NCI-H128 (cell line): Measurements from ENCODE around the gene CIRBP.
"Not testable (repeated sequence)": the region's sequence is repeated elsewhere in the genome, so short reads cannot be mapped to it uniquely, and the experiment has no call there.

Source experiments
- DNase-seq: peaks from one replicate; lab custom pipeline; 2025; ENCODE audit not compliant: unreplicated experiment; lab: John Stamatoyannopoulos, UW

Gene CIRBP

DNA sequence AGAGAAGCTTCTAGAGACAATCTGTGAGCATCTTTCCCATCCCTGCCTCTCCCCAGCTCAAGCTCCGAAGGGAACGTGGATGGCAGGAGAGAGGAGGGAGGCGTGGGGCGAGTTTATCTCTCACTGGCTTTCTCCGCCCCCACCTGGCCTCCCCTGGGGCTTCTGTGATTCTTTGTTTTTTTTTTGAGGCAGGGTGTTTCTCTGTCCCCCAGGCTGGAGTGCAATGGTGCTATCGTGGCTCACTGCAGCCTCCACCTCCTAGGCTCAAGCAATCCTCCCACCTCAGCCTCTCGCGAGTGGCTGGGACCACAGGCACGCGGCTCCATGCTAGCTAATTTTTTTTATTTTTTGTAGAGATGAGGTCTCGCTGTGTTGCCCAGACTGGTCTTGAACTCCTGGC, 39.6 kb downstream of the CIRBP start:
- DNase-seq = no peak

DNA sequence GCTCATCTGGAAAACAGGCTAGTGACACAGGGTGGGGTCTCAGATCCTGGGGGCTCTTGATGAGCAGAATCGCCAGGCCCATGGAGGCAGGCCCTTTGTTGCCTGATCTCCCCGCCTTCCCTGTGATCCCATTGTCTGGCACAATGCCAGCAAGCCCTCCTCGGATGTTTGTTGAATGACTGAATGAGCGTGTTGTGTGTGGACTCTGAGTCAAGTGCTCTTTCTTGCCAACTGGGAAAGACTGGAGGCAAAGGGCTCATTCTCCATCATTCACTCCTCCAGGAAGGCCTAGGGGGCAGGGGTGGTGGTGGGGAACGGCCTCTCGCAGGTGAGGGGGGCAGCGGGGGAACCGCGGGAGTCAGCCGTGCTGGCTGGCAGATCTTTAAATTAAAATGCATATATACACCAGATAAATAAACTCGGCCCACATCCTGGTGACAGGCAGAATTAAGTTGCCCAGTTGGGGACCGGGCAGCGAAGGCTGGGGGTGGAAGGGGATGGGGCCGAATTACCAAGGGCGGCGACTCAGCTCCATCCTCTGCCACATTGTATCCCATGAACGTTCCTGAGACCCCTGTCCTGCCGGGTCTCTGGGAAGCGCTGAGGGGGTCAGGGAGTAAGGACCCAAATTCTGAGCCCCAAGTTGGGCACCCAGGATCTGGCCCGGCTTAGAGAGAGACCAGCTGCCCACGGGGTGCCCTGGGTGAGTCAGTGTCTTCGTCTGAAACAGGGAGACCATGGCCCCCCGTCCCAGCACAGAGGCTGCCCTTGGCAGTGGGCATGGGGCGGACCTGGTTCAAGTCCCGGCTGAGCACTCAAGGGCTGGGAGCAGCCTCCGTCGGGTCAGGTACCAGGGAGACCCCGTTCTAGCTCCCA, 41.1 kb downstream of the CIRBP start:
- DNase-seq = no peak

DNA sequence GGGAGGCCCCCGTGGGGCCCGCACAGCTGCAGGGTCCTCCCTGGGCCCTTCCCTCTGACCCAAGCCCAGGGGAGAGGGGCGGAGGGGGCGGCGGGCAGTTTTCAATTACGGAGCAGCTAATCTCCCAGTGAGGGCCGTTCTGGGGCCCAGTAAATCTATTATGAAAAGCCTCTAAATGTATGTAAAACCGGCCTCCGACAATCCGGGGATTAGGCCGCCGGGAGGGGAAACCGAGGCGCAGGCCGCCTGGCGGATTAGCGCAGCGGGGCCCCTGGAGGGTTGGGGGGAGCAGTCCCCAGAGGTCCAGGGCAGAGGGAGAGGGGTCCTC, 41.7 kb downstream of the CIRBP start:
- DNase-seq = no peak

DNA sequence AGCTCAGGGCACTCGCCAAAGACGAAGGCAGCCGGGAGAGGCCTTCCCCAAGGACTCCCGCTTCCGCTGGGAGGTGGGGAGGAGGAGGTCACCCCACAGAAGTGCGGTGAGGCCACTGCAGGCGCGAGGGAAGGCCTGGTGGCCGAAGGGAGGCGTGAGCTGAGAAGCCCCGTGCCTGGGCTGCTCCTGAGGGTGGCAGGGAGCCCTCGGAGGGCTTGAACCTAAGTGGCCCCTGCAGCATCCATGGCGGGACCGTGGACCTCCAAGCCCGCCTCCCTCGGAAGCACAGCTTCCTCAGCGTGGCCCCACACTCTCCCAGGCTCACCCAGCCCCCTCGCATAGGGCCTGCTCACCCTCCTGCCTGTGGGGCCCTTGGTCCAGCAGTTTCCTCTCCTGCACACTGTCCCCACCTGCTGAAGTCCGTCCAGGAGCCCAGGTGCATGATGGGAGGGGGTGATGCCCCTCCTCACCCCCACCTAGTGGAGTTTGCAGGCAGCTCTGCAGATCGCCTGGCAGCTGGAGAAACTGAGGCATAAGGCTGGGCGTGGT, 42.5 kb downstream of the CIRBP start:
- DNase-seq = no peak

DNA sequence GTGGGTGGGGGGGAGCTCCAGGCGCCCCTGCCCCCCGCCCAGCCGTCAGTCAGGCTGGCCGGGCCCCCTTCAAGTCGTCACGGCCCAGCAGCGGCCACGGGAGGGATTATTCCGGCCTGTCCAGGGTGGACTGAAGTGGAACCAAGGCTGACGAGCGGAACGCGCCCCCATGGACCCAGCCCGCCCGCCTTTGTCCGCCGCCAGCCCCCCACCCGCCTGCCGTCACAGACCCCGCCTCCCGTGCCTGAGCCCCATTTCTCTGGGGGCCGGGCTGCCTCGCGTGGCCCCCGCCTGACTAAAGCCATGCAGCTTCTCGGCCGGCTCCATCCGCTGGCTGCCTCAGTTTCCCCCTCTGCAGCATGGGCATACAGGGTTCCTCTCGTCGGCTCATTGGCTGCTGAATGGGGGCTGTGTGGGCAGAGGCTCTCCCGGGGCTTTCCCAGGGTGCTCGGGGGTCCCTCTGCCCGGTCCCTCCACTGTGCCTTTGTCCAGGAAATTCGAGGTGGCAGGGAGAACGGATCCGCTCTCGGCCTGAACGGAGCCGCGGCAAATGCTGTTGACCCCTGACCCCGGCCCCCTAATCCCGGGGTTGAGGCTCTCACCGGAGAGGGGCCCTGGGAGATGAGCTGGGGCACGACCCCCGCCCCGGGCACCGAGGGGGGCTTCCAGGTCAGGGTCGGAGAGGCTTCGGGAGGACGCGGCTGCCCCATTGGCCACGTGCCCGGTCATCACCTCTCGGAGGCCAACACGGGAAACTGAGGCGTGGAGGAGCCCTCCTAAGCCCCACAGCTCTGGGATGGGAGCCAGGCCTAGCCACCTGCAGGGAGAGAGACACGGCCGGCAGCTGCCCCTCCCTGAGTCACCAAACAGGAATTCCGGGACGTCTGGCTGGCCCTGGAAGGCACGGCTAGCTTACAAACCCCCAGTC, 43.9 kb downstream of the CIRBP start:
- no peak for DNase-seq

DNA sequence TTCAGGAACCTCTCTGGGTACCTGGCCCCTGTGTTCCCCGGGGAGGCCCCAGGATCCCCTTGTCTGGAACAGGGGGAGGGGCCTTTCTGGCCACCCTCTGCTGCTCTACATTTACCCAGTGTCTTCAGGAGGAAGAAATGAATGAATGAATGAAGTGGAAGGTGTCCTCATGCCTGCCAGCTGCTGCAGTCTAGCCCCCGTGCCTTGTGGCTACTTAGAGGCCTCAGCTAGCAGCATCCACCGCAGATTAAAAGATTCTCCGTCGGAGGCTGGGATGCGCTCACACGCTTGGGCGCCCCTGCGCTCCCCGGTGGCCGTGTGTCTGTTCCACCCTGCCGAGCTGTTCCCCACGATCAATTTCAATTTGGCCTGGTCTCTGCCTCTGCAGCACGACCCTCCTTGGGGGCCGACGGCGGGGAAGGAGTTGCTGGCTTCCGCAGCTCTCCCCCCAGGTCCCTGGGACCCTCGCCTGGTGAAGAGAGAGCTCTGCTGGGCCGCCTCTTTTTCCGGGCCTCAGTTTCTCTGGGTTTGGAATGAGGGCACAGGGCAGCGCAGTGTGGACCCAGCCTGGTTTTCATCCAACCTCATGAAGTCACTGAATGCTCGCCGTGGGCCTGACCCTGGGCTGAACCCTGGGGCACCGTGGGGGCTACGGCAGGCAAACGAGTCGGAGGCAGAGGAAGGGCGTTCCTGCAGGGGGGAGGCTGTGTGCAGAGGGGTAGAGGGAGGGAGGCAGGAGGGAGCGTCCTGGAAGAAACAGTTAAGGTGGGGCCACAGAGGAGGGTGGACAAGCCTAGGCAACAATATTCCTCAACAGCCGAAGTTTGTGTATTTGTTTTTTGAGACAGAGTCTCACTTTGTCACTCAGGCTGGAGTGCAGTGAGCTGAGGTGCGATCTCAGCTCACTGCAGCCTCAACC, 44.8 kb downstream of the CIRBP start:
- DNase-seq = no peak

DNA sequence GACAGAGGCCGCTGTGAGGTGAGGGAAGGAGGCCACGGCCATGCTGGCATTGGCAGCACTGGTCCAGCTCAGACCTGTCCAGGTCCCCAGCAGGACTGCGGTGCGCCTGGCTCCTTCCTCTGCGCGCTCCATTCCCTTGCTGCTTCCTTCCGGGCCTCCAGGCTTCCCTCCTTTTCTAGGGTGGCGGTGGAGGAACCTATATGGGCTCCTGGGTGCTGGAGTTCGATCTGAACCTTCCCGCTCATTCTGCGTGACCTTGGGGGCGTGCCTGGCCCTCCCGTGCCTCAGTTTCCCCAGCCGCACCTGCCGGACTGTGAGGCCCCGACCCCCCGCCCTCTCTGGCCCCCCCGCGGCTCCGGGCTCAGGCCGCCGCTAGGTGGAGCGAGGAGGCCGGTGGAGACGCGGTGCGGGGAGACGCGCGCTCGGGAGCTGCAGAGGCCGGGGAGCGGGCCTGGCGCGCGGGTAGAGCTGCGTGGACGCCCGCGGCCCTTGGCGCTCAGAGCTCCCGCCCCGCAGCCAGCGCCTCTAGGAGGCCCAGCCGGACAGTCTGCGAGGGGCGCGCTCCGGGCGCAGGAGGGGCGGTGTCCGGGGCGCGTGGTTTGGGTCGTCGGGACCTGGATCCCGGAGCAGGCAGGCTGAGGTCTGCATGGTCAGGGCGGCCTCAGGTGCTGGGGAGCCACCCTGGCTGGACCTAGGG, 46.5 kb downstream of the CIRBP start:
- DNase-seq = no peak

DNA sequence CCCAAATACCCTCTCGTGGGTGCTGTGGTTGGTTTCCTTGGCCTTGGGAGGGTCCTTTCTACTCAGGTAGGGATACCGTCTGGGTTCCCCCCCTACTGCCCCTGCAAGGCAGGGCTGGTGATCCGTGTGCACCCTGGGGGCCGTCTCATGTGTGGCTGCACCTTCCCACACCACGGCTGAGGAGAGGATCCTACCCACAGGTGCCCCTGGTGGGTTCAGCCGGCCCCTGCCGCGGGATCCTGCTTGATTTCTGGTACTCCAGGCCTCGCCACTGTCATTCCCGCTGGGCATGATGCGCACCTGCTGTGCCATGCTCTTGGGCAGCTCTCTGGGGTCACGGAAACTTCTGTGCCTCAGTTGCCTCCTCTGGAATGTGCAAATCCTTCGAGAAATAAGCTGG, 47.3 kb downstream of the CIRBP start:
- no peak for DNase-seq

DNA sequence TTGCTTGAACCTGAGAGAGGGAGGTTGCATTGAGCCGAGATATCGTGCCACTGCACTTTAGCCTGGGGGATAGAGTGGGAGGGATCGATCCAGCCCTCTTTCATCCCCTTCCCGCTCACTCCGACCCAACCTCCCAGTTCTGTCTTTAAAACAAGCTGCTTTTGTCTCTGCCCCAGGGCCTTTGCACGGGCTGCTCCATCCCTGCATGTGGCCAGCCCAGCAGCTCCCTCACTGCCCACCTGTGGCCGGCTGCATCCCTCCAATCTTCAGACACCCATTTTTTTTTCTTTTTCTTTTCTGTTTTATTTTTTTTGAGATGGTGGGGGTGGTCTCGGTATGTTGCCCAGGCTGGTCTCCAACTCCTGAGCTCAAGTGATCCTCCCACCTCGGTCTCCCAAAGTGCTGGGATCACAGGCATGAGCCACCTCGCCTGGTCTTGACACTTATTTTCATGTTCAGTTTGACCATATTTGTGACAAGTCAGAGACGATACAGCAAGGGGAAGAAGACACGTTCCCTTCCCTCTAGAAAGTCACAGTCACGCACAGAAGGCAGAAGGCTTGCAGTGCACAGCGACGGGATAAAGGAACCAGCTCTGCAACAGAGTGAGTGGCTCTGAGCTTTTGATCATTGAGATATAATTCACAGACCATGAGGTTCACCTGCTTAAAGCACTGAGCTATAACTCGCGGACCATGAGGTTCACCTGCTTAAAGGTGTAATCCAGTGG, 48.3 kb downstream of the CIRBP start:
- DNase-seq = no peak

DNA sequence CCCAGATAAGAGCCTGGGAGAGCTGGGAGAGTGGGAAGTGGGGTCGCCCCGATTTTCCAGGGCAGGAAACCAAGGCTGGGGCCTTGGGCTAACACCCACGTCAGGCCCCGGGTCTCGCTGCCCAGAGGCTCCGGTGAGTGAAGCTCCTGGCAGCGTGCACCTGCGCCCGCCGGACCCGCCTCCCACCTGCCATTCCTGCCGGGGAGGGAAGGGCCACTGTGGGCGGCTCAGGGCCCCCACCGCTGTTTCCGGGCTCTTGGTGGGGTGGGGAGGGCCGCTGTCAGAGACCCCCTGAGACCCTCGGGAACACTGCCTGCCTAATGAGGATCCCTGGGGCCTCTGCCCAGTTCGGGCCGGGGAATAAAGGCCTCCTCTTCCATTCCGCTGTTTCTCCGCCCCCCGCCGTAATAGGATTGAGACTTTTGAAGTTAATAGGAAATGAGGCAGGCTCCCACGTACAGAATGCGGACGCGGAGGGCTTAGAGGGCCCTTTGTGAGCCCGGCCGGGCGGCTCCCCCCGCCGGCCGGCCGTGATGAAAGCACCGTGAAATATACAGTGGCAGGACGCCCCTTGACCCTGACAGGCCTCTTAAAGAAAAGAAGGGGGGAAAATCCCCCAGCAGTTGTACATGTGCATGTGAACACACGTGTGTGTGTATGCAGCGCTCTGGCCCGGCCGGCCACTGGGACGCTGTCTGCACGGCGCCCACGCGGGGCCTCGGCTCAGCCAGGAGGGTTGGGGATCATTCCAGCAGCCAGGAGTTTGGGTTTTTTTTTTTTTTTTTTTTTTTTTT, 49.7 kb downstream of the CIRBP start:
- no peak for DNase-seq

DNA sequence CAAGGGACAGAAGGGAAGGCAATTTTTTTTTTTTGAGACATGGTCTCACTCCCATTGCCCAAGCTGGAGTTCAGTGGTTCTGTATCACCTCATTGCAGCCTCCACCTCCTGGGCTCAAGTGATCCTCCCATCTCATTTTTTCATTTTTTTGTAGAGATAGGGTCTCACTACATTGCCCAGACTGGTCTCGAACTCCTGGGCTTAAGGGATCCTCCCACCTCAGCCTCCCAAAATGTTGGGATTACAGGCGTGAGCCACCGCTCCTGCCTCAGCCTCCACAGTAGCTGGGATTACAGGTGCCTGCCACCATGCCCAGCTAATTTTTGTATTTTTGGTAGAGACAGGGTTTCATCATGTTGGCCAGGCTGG, 51.1 kb downstream of the CIRBP start:
- not testable (repeated sequence) for DNase-seq

DNA sequence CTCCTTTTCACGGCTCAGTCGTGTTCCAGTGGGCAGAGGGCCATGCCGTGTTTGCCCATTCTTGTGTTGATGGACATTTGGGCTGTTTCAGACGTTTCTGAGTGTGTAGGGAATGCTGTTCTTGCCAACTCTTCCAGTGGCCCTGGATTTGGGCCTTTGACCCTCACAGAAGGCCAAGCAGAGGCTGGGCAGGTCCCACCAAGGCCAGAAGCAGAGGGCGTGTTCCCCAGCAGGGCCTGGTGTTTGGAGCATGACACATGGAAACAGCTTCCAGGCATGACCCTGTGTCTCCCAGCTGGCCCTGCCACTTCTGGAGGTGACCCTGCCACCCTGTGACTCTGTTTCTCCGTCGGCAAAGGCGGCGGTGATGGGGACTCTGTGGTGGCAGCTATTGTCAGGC, 52.4 kb downstream of the CIRBP start:
- DNase-seq = no peak

DNA sequence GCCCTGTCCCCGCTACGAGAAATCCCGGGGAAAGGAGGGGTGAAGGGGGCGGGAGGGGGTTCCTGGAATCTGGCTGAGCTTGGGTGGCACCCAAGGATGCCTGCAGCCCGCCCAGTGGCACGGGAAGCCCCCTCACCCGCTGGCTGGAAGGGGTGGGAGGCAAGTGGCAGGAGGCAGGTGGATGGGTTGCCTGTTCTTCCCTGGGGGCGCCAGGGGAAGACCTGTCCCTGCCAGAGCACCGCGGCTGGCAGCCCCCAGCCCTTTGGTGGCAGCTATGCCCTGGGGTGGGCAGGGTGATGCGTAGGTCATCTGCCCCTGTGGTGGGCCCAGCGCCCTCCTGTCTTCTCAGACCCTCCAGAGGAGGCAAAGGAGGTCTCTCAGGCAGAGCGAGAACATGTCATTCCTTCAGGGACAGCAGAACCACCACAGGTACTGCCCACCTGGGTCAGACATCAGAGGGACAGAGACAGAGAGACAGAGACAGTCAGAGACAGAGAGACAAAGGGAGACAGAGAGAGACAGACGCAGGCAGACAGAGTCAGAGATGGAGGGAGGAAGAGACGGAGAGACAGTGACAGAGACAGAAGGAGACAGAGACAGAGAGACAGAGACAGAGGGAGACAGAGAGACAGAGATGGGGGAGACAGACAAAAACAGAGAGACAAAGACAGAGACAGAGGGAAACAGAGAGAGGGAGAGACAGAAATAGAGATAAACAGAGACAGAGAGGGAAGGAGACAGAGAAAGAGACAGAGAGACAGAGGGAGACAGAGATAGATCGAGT, 53.3 kb downstream of the CIRBP start:
- DNase-seq = no peak

DNA sequence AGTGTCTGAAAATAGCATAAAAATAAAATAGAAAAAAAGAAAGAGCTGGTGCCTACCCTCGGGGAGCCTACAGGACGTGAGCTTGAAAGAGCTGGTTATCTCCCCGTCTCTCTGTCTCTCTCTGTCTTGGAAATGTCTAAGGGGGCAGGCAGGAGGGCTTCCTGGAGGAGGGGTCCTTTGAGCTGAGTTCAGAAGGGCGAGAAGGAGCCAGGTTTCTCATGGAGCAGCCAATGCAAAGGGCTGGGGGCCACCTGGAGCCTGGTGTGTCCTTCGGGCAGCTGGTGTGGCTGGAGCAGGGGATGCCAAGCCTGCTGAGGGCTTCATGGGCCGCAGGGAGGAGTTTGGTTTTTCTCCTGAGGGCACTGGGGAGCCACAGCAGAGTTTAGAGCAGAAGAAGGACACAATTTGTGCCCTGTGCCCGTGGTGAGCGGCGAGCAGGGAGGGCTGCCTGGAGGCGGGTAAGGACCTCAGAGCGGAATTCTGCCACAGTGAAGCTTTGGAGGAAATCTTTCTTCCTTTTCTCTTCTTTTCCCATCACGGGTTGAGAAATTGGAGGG, 55.2 kb downstream of the CIRBP start:
- DNase-seq = no peak
